Measurements from ENCODE around the gene B3GALT6.

The B3GALT6 gene

GRCh38 chr1:1206966-1207531 lies 25.0 kb upstream of the B3GALT6 start:
- DNase-seq (ENCODE audit: low read depth), result no peak
- TF ChIP-seq, protein P1, sequence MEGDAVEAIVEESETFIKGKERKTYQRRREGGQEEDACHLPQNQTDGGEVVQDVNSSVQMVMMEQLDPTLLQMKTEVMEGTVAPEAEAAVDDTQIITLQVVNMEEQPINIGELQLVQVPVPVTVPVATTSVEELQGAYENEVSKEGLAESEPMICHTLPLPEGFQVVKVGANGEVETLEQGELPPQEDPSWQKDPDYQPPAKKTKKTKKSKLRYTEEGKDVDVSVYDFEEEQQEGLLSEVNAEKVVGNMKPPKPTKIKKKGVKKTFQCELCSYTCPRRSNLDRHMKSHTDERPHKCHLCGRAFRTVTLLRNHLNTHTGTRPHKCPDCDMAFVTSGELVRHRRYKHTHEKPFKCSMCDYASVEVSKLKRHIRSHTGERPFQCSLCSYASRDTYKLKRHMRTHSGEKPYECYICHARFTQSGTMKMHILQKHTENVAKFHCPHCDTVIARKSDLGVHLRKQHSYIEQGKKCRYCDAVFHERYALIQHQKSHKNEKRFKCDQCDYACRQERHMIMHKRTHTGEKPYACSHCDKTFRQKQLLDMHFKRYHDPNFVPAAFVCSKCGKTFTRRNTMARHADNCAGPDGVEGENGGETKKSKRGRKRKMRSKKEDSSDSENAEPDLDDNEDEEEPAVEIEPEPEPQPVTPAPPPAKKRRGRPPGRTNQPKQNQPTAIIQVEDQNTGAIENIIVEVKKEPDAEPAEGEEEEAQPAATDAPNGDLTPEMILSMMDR (IDR thresholded peaks at IDR 0.05; ENCODE audit: low read length, missing control alignments), result no peak
- no peak overlapping the region for H3K4me3 ChIP-seq (replicated peaks; ENCODE audit: low read depth, low read length)

- TF ChIP-seq, protein P1 (IDR thresholded peaks at IDR 0.05; ENCODE audit: low read length, missing control alignments), result no peak
- DNase-seq (ENCODE audit: low read depth), result no peak
These were observed 24.5 kb upstream of the B3GALT6 start for GRCh38 chr1:1207571-1207892.

DNA sequence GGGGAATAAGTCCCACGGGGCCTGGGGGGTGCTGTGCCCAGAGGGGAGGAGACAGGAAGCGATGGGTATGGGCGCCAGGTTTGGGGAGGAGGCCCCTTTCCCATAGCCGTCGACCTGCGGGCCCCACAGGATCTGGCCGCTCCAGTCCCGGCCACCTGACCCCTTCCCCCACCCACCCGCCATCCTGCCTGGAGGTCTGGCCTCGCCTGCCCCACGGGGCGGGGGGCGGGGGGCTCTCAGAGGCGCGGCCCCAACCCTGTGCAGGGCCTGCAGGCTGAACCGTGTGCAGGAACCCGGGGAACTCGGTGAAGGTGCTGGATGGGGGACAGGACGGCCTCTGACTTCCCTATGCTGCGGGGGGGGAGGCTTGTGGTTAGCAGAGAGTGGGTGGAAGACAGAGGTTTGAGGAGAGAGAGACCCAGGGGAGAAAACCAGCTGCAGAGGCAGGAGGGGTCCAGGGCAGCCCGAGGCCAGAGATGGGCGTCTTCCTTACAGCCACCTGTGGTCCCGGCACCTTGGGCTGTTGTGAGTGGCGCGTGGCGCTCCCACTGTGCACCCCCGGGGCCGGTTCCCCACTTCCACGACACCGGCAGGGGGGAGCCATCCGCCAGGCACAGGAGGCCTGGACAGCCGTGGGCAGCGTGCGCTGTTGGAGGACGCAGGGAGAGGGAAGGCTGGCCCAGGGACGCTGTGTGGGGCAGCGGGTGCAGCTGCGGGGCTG lies 23.2 kb upstream of the B3GALT6 start:
- H3K4me3 ChIP-seq (replicated peaks; ENCODE audit: low read depth, low read length), result no peak overlapping the region
- no peak for DNase-seq (ENCODE audit: low read depth)
- TF ChIP-seq, protein P1 (IDR thresholded peaks at IDR 0.05; ENCODE audit: low read length, missing control alignments), result no peak

More at GRCh38 chr1:1207571-1207892, 24.5 kb upstream of the B3GALT6 start:
- no peak overlapping the region for H3K4me3 ChIP-seq (replicated peaks; ENCODE audit: low read depth, low read length)

- TF ChIP-seq, protein P1 (IDR thresholded peaks at IDR 0.05; ENCODE audit: low read length, missing control alignments), result no peak
- H3K4me3 ChIP-seq (replicated peaks; ENCODE audit: low read depth, low read length), result no peak overlapping the region
- no peak for DNase-seq (ENCODE audit: low read depth)
These were observed 21.1 kb upstream of the B3GALT6 start for GRCh38 chr1:1210726-1211540.

GRCh38 chr1:1211541-1212441 lies 20.2 kb upstream of the B3GALT6 start:
- no peak for DNase-seq (ENCODE audit: low read depth)
- H3K4me3 ChIP-seq (replicated peaks; ENCODE audit: low read depth, low read length), result no peak overlapping the region
- TF ChIP-seq, protein P1 (IDR thresholded peaks at IDR 0.05; ENCODE audit: low read length, missing control alignments), result no peak

DNA sequence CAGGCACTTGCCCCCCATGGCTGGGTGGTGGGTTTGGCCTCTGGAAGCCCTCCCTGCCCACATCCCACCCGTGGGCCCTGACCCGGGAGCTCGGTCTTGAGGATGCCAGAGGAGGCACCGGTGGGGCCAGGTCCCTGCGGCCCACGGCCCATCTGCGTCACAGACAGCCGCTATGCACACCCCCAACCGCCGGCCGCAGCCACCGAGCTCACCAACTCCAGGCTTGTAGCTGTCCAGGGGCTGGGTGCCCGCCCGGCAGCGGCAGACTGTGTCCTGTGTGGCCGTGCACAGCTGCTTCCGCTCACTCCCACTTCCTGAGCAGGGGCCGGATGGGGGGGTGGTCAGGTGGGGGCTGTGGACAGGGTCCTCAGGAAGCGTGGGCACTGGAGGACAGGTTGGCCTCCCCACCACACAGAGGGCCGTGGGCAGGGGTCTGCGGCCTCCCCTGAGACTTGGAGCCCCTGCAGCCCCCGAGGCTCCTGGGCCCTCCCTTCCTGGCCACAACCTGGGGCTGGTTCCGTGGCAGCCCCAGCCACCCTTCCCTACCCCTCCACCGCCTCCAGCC lies 19.2 kb upstream of the B3GALT6 start:
- DNase-seq (ENCODE audit: low read depth), result no peak
- TF ChIP-seq, protein P1 (IDR thresholded peaks at IDR 0.05; ENCODE audit: low read length, missing control alignments), result no peak
- H3K4me3 ChIP-seq (replicated peaks; ENCODE audit: low read depth, low read length), result no peak overlapping the region
